GM23248 (cell line): ENCODE measurements around the gene KRT14.

Experiments used
- EZH2 ChIP-seq: fragments of 200-600 bp; sonication (generic); IDR thresholded peaks from 2 replicates; pipeline ENCODE4 v1.6.1; 2018; ENCODE audit warnings: antibody characterized with exemption, mild to moderate bottlenecking; ENCODE audit not compliant: insufficient read depth, poor library complexity, severe bottlenecking
- EZH2phosphoT487 ChIP-seq: fragments of 200-600 bp; sonication (generic); IDR thresholded peaks from 2 replicates; pipeline ENCODE4 v1.6.1; 2018; ENCODE audit warnings: antibody characterized with exemption, moderate library complexity, mild to moderate bottlenecking, low read depth; ENCODE audit not compliant: insufficient read depth

DNA sequence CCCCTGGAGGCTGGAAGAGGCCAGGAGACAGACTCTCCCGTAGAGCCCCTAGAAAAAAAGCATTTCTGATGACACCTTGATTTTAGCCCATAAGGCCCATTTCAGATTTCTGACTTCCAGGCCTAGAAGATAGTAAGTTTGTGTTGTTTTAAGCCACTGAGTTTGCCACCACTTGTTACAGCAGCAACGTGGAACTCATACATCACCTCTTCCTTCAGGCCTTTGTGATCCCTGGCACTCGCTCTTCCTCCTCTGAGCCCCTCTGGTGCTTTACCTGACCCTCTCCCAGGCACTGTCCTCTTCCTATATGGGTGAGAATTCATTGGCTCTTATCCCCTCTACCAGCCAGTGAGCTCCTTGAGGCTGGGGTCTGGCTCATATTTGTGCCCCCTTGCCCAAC, 39.9 kb downstream of the KRT14 start:
- TF ChIP-seq EZH2 (no peak), EZH2phosphoT487 (no peak)
